GM18858 (cell line): ENCODE measurements around the gene LINGO4.
"Not testable (repeated sequence)": the region's sequence is repeated elsewhere in the genome, so short reads cannot be mapped to it uniquely, and the experiment has no call there.

ENCODE experiments used
- ATAC-seq: cut with Tn5 transposase; IDR thresholded peaks from one replicate; pipeline ENCODE4 v1.9.1; 2021; ENCODE audit not compliant: unreplicated experiment

LINGO4 gene

GRCh38 chr1:151790071-151790939 lies 14.9 kb downstream of the LINGO4 start, which contains the start of gene TDRKH:
TDRKH (minus strand) TSS chr1:151790500; CDS start chr1:151783022, 7,478 bp downstream.
- ATAC-seq: peak; percentile 86

GRCh38 chr1:151787689-151788088 lies 17.5 kb downstream of the LINGO4 start:
- no peak for ATAC-seq

- ATAC-seq: no peak
Measured at GRCh38 chr1:151783796-151784195, 21.4 kb downstream of the LINGO4 start.

GRCh38 chr1:151782741-151783140 lies 22.5 kb downstream of the LINGO4 start:
- ATAC-seq: no peak

- not testable (repeated sequence) for ATAC-seq
Measured at GRCh38 chr1:151782026-151782425, 23.2 kb downstream of the LINGO4 start.

- ATAC-seq: not testable (repeated sequence)
Measured at GRCh38 chr1:151780736-151781135, 24.5 kb downstream of the LINGO4 start.

- no peak for ATAC-seq
Measured at GRCh38 chr1:151779852-151780251, 25.4 kb downstream of the LINGO4 start.

GRCh38 chr1:151777317-151777716 lies 27.9 kb downstream of the LINGO4 start:
- no peak for ATAC-seq

- ATAC-seq: no peak
Measured at GRCh38 chr1:151776665-151777062, 28.6 kb downstream of the LINGO4 start.

- no peak for ATAC-seq
Measured at GRCh38 chr1:151775894-151776664, 29.1 kb downstream of the LINGO4 start.

GRCh38 chr1:151774256-151774922 lies 30.8 kb downstream of the LINGO4 start:
- ATAC-seq: no peak

- ATAC-seq: no peak
Measured at GRCh38 chr1:151773702-151774101, 31.5 kb downstream of the LINGO4 start.

GRCh38 chr1:151769270-151769669 lies 35.9 kb downstream of the LINGO4 start:
- ATAC-seq: not testable (repeated sequence)

GRCh38 chr1:151768351-151769066 lies 36.7 kb downstream of the LINGO4 start:
- ATAC-seq: not testable (repeated sequence)

- no peak for ATAC-seq
Measured at GRCh38 chr1:151763990-151764389, 41.2 kb downstream of the LINGO4 start.

- ATAC-seq: peak; percentile 78
Measured at GRCh38 chr1:151762941-151763921, 42.0 kb downstream of the LINGO4 start, which contains the start of gene MRPL9. MRPL9 (minus strand) TSS chr1:151763496; CDS start chr1:151763479, 17 bp downstream.

GRCh38 chr1:151760597-151761385 lies 44.4 kb downstream of the LINGO4 start:
- ATAC-seq: no peak

- ATAC-seq: no peak
Measured at GRCh38 chr1:151759241-151759640, 46.0 kb downstream of the LINGO4 start.

GRCh38 chr1:151756291-151756690 lies 48.9 kb downstream of the LINGO4 start:
- no peak for ATAC-seq
